Endothelial cell of umbilical vein (primary cell): ENCODE measurements around the gene NCS1.

ENCODE experiments used
- CTCF ChIP-seq, 2 donors: IDR thresholded peaks; 1 replicate in 1 of 2; 2 replicates in 1 of 2; pipeline ENCODE4 v1.5.1; 2011; ENCODE audit warnings: low read length in 2 of 2, mild to moderate bottlenecking in 2 of 2, moderate library complexity in 2 of 2, control low read depth in 1 of 2, inconsistent platforms in 1 of 2, low read depth in 1 of 2; ENCODE audit not compliant: insufficient read depth in 1 of 2; ENCODE audit errors: extremely low read depth in 1 of 2
- EZH2 ChIP-seq: IDR thresholded peaks from 2 replicates; pipeline ENCODE4 v1.6.1; 2012; ENCODE audit warnings: borderline replicate concordance, low read depth, mild to moderate bottlenecking, moderate library complexity, low read length, inconsistent platforms; ENCODE audit not compliant: severe bottlenecking
- FOS ChIP-seq: IDR thresholded peaks from 2 replicates; pipeline ENCODE4 v1.6.1; 2011; ENCODE audit warnings: mild to moderate bottlenecking, low read length, moderate library complexity, borderline replicate concordance; ENCODE audit not compliant: insufficient read depth
- JUN ChIP-seq: IDR thresholded peaks from 2 replicates; pipeline ENCODE4 v1.6.1; 2011; ENCODE audit warnings: borderline replicate concordance, low read depth; ENCODE audit not compliant: insufficient read length, insufficient read depth
- MYC ChIP-seq: IDR thresholded peaks from one replicate; pipeline ENCODE4 v1.6.1; 2011; ENCODE audit warnings: mild to moderate bottlenecking, low read depth, low read length
- POLR2A ChIP-seq: IDR thresholded peaks from 2 replicates; pipeline ENCODE4 v1.6.1; 2012; ENCODE audit warnings: low read depth, mild to moderate bottlenecking, control low read depth, low read length
- POLR2AphosphoS5 ChIP-seq: IDR thresholded peaks from 2 replicates; pipeline ENCODE4 v1.6.1; 2012; ENCODE audit warnings: low read depth, mild to moderate bottlenecking, control low read depth, low read length, moderate library complexity; ENCODE audit not compliant: insufficient read depth
- TF ChIP-seq, protein P1 (sequence below): IDR thresholded peaks from 2 replicates; pipeline ENCODE4 v1.6.1; 2011; ENCODE audit not compliant: insufficient read depth, insufficient read length

GRCh38 chr9:130124085-130124860, 47.9 kb upstream of the NCS1 start:
- no peak for TF ChIP-seq EZH2
- TF ChIP-seq CTCF (IDR thresholded peaks at IDR 0.05; ENCODE audit: extremely low read depth in 1 of 2, insufficient read depth in 1 of 2, low read depth in 1 of 2, low read length in 2 of 2): no peak
- TF ChIP-seq, protein P1, sequence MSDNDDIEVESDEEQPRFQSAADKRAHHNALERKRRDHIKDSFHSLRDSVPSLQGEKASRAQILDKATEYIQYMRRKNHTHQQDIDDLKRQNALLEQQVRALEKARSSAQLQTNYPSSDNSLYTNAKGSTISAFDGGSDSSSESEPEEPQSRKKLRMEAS: no peak
- TF ChIP-seq POLR2A: no peak
- TF ChIP-seq FOS: no peak
- no peak for TF ChIP-seq POLR2AphosphoS5
- no peak for TF ChIP-seq MYC
- TF ChIP-seq JUN: no peak
